Measurements from ENCODE around the gene PYGO2. TPM values are rescaled to one million over a fixed set of nuclear protein-coding genes. Genes with fewer than 3 reads are reported as not detected.

PYGO2 gene
- polyA plus RNA-seq, 1 donor (not counting 4 experiments of a cell fraction or from before 2014, with no cell fraction given), result 15.1 TPM

DNA sequence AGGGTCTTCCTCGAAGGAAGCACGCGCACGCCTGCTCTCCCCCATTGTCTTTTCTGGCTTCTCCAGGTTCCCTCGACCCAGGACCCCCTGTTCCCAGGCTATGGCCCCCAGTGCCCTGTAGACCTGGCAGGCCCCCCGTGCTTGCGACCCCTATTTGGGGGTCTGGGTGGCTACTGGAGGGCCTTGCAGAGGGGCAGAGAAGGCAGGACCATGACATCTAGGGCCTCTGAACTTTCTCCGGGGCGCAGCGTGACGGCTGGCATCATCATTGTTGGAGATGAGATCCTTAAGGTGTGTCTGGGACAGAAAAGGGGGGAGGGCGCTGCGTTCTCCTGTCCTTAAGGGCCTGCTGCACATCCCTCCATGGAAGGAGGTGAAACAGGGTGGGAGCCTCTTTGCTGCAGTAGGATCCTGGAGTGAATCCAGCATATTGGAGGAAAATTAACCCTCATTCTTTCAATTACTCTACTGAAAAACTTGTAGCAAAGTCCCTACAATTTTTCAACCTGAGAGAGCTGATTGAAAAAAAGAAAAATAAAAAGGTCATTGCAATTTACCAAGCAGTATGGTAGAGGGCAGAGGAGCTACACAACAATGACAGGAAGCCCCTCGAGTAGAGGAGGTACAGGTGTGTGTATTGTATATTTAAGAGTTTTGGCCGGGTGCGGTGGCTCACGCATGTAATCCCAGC lies 22.3 kb upstream of the PYGO2 start:
- dilution Hi-C loops (cut with MboI; ENCODE audit: extremely low pct_ligation_motif_present, low sequenced_read_pairs), result no loop called here
- TF ChIP-seq, protein P1, sequence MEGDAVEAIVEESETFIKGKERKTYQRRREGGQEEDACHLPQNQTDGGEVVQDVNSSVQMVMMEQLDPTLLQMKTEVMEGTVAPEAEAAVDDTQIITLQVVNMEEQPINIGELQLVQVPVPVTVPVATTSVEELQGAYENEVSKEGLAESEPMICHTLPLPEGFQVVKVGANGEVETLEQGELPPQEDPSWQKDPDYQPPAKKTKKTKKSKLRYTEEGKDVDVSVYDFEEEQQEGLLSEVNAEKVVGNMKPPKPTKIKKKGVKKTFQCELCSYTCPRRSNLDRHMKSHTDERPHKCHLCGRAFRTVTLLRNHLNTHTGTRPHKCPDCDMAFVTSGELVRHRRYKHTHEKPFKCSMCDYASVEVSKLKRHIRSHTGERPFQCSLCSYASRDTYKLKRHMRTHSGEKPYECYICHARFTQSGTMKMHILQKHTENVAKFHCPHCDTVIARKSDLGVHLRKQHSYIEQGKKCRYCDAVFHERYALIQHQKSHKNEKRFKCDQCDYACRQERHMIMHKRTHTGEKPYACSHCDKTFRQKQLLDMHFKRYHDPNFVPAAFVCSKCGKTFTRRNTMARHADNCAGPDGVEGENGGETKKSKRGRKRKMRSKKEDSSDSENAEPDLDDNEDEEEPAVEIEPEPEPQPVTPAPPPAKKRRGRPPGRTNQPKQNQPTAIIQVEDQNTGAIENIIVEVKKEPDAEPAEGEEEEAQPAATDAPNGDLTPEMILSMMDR (optimal IDR thresholded peaks at IDR 0.05 in 1 of 3, IDR thresholded peaks at IDR 0.05 in 1 of 3, conservative IDR thresholded peaks at IDR 0.05 in 1 of 3; ENCODE audit: extremely low read depth in 1 of 3, insufficient read depth in 2 of 3, low read length in 3 of 3), result no peak
- TF ChIP-seq EZH2 (IDR thresholded peaks at IDR 0.05; ENCODE audit: low read length), result no peak
- Histone ChIP-seq H4K20me1 (ENCODE audit: control insufficient read depth, extremely low read depth, insufficient read depth, low read length) (peaks cover 3% of the 10 kb centered on the region), H3K36me3 (ENCODE audit: control insufficient read depth in 2 of 2, extremely low read depth in 1 of 2, insufficient read depth in 2 of 2, low read length in 2 of 2) (peaks cover 13 to 18% of the 10 kb centered on the region in 2 experiments), H3K27ac (ENCODE audit: control insufficient read depth, insufficient read depth, low read length) (peak overlapping the region; percentile 89), H3K27me3 (ENCODE audit: control insufficient read depth, extremely low read depth, insufficient read depth, low read length) (no peaks in the 10 kb centered on the region), H3K4me2 (ENCODE audit: control insufficient read depth, extremely low read depth, insufficient read depth, low read depth, low read length) (peak overlapping the region; percentile 97), H2AFZ (ENCODE audit: control insufficient read depth, low read length) (peak overlapping the region; percentile 43), H3K79me2 (ENCODE audit: control insufficient read depth, insufficient read depth, low read length) (peaks cover 35% of the 10 kb centered on the region), H3K9me3 (ENCODE audit: control insufficient read depth, low read depth, low read length) (no peaks in the 10 kb centered on the region), H3K9ac (ENCODE audit: control insufficient read depth, extremely low read depth, insufficient read depth, low read length) (peak overlapping the region; percentile 92), H3K9me1 (ENCODE audit: control insufficient read depth, extremely low read depth, insufficient read depth, low read length) (no peaks in the 10 kb centered on the region), H3K4me3 (ENCODE audit: control insufficient read depth in 2 of 3, extremely low read depth in 1 of 3, insufficient read depth in 2 of 3, low read depth in 1 of 3, low read length in 3 of 3) (peak overlapping the region; percentile 63 to 100 (median 99)), H3K4me1 (ENCODE audit: control insufficient read depth, extremely low read depth, insufficient read depth, low read length) (peaks cover 21% of the 10 kb centered on the region)
- FAIRE-seq (no peak), DNase-seq (ENCODE audit: low read depth, low spot score) (no peak)

DNA sequence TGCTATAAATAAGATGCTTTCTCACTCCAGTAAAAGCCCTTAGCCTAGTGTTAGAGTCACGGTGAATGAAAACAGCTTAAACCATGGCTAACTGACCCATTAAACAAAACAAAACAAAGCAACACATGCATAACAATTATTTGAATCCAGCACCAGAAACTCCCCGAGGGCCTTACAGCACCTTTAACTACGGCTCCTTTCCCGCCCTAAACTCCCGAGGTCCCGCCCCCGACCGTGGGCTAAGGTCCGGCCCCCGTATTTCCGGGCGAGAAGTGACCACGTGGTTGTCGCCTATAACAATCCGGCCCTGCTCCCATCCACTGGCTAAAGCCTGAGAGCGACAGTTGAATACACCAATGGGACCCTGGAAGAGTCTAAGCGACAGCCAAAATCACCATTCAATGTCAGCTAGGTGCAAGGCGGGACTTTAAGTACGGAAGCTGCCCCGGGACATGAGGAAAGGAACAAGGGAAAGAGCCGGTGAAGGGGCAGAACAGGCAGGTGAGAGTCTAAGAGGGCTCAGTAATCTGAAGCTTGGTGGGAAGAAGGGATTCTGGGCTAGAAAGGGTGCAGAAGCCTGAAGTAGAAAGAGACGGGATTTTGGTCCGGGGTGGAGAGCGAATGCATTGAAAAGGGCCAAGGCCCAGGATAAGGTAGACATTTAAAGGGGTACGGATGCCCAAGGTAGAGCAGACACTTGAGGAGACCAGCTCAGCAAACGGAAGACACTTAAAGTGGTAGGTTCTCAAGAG lies 21.5 kb upstream of the PYGO2 start, which contains the start of gene FLAD1:
FLAD1 (plus strand) TSS at position 448 of the 752 bp plus-strand sequence. CDS start 351 bp downstream, outside the sequence.
- H2AFZ ChIP-seq (ENCODE audit: control insufficient read depth, low read length), result peak within 1 kb of the TSS; percentile 88
- dilution Hi-C loops (cut with MboI; ENCODE audit: extremely low pct_ligation_motif_present, low sequenced_read_pairs), result no loop called here
- DNase-seq (ENCODE audit: low read depth, low spot score), result peak; percentile 100
- H3K27me3 ChIP-seq (ENCODE audit: control insufficient read depth, extremely low read depth, insufficient read depth, low read length), result no peaks in the 10 kb centered on the region
- peaks cover 21% of the 10 kb centered on the region for H3K4me1 ChIP-seq (ENCODE audit: control insufficient read depth, extremely low read depth, insufficient read depth, low read length)
- peak within 1 kb of the TSS; percentile 92 for H3K9ac ChIP-seq (ENCODE audit: control insufficient read depth, extremely low read depth, insufficient read depth, low read length)
- H3K9me3 ChIP-seq (ENCODE audit: control insufficient read depth, low read depth, low read length), result no peaks in the 10 kb centered on the region
- peak; percentile 49 for FAIRE-seq
- H4K20me1 ChIP-seq (ENCODE audit: control insufficient read depth, extremely low read depth, insufficient read depth, low read length), result no peaks in the 10 kb centered on the region
- peaks cover 32% of the 10 kb centered on the region for H3K79me2 ChIP-seq (ENCODE audit: control insufficient read depth, insufficient read depth, low read length)
- peak within 1 kb of the TSS; percentile 63 to 100 (median 99) for H3K4me3 ChIP-seq (ENCODE audit: control insufficient read depth in 2 of 3, extremely low read depth in 1 of 3, insufficient read depth in 2 of 3, low read depth in 1 of 3, low read length in 3 of 3)
- peak within 1 kb of the TSS; percentile 89 for H3K27ac ChIP-seq (ENCODE audit: control insufficient read depth, insufficient read depth, low read length)
- peaks cover 8 to 9% of the 10 kb centered on the region in 2 experiments for H3K36me3 ChIP-seq (ENCODE audit: control insufficient read depth in 2 of 2, extremely low read depth in 1 of 2, insufficient read depth in 2 of 2, low read length in 2 of 2)
- no peaks in the 10 kb centered on the region for H3K9me1 ChIP-seq (ENCODE audit: control insufficient read depth, extremely low read depth, insufficient read depth, low read length)
- TF ChIP-seq, protein P1 (optimal IDR thresholded peaks at IDR 0.05 in 1 of 3, IDR thresholded peaks at IDR 0.05 in 1 of 3, conservative IDR thresholded peaks at IDR 0.05 in 1 of 3; ENCODE audit: extremely low read depth in 1 of 3, insufficient read depth in 2 of 3, low read length in 3 of 3), result no peak
- TF ChIP-seq EZH2 (IDR thresholded peaks at IDR 0.05; ENCODE audit: low read length), result no peak
- peak within 1 kb of the TSS; percentile 97 for H3K4me2 ChIP-seq (ENCODE audit: control insufficient read depth, extremely low read depth, insufficient read depth, low read depth, low read length)
